Naive thymus-derived CD8-positive, alpha-beta T cell (primary cell): ENCODE data around the gene EZR. TPM values are rescaled to one million over a fixed set of nuclear protein-coding genes. Genes with fewer than 3 reads are reported as not detected.

Experiments
- ATAC-seq, 2 donors: fragments of 150-1000 bp; cut with Tn5 transposase in 1 of 2; sonication (Bioruptor Pico), chemical (Tn5 transposase) in 1 of 2; 1 replicate in 1 of 2; 2 replicates in 1 of 2; pipeline ENCODE4 v1.10.0; 2021; ENCODE audit warnings: mild to moderate bottlenecking in 2 of 2, moderate library complexity in 2 of 2
- POLR2A ChIA-PET: fragments of 350-600 bp; sonication (Branson Sonifier 250); formaldehyde crosslinking; loops from one replicate; lab custom pipeline; 2021; ENCODE audit warnings: antibody characterized with exemption; lab: Charles Lee
- DNase-seq, 10 donors: peaks; one replicate each; pipeline versions ENCODE4 v3.0.0 to v3.0.0-alpha.2; 2020 to 2022
- H3K27ac Mint-ChIP-seq, 10 donors: one replicate each; pipeline ENCODE4 v1.8.0; 2020 to 2022; ENCODE audit warnings: mild to moderate bottlenecking in 10 of 10, mixed read lengths in 10 of 10, moderate library complexity in 4 of 10, inconsistent platforms in 1 of 10
- H3K27me3 Mint-ChIP-seq, 5 donors: one replicate each; pipeline ENCODE4 v1.8.0; 2021 to 2022; ENCODE audit warnings: mixed read lengths in 5 of 5
- H3K36me3 Mint-ChIP-seq, 3 donors: one replicate each; pipeline ENCODE4 v1.8.0; 2020 to 2022; ENCODE audit warnings: mixed read lengths in 3 of 3, mild to moderate bottlenecking in 2 of 3, inconsistent platforms in 1 of 3
- H3K4me1 Mint-ChIP-seq, 4 donors: one replicate each; pipeline ENCODE4 v1.8.0; 2021 to 2022; ENCODE audit warnings: mixed read lengths in 4 of 4
- H3K4me3 Mint-ChIP-seq, 10 donors: one replicate each; pipeline ENCODE4 v1.8.0; 2020 to 2022; ENCODE audit warnings: mild to moderate bottlenecking in 10 of 10, mixed read lengths in 10 of 10, moderate library complexity in 6 of 10, inconsistent platforms in 1 of 10
- H3K9me3 Mint-ChIP-seq, 9 donors: one replicate each; pipeline ENCODE4 v1.8.0; 2020 to 2022; ENCODE audit warnings: mixed read lengths in 9 of 9, mild to moderate bottlenecking in 3 of 9, inconsistent platforms in 1 of 9, moderate library complexity in 1 of 9
- polyA plus RNA-seq, 3 donors: library from polyadenylated mRNA; unstranded; fragments of 300-500 nt; fragmentation: Illumina TruSeq; gene quantifications; one replicate each; pipeline ENCODE4 v1.2.3, GENCODE V29; 2021
- total RNA-seq, 8 experiments: library from RNA in 2 of 8; stranded (reverse) in 2 of 8; gene quantifications; one replicate each; pipeline ENCODE4 v1.2.3 and lab custom pipeline; 2021 to 2026

The EZR gene
- total and polyA plus RNA-seq, 5 experiments from 2014 or later: 127 to 212 (median 168) TPM

DNA sequence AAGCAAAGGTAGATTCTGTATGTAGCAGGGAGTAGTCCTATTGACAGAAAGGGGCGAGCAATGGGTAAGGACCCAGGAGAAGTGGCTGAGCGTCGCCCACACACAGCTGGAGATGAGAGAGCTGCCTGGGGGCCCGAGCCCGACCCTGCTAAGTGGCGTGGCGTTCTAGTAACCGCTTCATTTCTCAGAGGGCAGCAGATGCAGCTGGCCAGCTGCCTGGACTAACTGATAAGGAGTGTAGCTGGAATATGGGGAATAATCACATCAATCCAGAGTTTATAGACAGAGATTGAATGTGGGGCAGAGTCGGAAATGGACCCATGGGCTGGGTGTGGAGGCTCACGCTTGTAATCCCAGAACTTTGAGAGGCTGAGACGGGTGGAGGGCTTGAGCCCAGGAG is 64.4 kb downstream of the EZR start:
- H3K4me1 Mint-ChIP-seq: peaks cover 0 to 3% (median 0%) of the 10 kb centered on the region in 4 donors
- H3K9me3 Mint-ChIP-seq: no peaks in the 10 kb centered on the region
- peak overlapping the region in 5 of 10 donors; percentile 24 to 84 (median 61) for H3K27ac Mint-ChIP-seq
- DNase-seq (no peak), ATAC-seq (no peak)
- H3K27me3 Mint-ChIP-seq: no peaks in the 10 kb centered on the region
- POLR2A ChIA-PET: no interaction called here
- peaks cover 0 to 46% (median 7%) of the 10 kb centered on the region in 3 donors for H3K36me3 Mint-ChIP-seq
- H3K4me3 Mint-ChIP-seq: no peak overlapping the region

DNA sequence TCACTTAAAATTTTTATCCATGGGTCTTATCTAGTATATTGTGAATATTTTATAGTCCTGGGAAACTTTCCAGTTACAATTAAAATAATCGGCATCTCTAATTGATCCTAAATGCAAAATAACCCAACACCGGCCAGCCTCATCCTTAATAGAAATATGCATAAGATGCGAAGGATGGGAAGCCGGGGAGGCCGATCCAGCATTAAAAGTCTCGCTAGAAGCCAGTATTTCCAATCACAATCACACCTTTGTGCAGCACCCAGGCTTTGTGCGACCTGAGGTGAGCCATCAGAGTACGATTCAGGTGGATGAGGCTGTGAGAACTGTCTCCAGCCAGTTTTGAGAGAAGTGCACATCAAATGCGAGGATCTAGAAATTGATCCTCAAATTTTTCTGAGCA is 65.4 kb downstream of the EZR start:
- no peak overlapping the region for H3K4me3 Mint-ChIP-seq
- peaks cover 0 to 47% (median 7%) of the 10 kb centered on the region in 3 donors for H3K36me3 Mint-ChIP-seq
- H3K27me3 Mint-ChIP-seq: no peaks in the 10 kb centered on the region
- ATAC-seq (no peak), DNase-seq (no peak)
- H3K9me3 Mint-ChIP-seq: no peaks in the 10 kb centered on the region
- H3K27ac Mint-ChIP-seq: no peak overlapping the region
- H3K4me1 Mint-ChIP-seq: peaks cover 0 to 3% (median 0%) of the 10 kb centered on the region in 4 donors
- POLR2A ChIA-PET: no interaction called here

DNA sequence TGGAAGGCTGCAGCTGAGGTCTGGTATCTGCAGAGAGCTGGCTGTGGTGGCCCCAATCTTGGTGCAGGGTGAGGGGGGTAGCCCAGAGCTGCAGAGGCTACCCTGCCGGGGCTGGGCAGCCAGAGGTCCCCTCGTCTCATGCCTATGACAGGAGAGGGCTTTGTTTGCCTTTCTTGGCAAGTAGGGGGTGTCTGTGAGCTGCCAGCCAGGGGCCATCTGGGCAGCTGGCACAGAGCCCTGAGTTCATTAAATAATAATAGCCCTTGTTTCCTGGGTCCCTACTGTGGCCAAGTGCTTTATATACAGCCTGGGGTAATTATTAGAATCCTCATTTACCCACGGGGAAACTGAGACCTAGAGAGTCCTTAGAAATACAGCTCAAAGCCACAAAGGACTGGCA is 66.6 kb downstream of the EZR start:
- H3K27me3 Mint-ChIP-seq: no peaks in the 10 kb centered on the region
- POLR2A ChIA-PET: interaction anchor here (1.6 kb wide), 1 partner anchor 8 kb away, joined by 3 read pairs; no protein-coding TSS in a partner anchor
- H3K36me3 Mint-ChIP-seq: peaks cover 0 to 53% (median 5%) of the 10 kb centered on the region in 3 donors
- DNase-seq: no peak
- peak overlapping the region in 1 of 10 donors; percentile 27 for H3K27ac Mint-ChIP-seq
- ATAC-seq: no peak
- H3K4me1 Mint-ChIP-seq: peaks cover 0 to 3% (median 0%) of the 10 kb centered on the region in 4 donors
- H3K9me3 Mint-ChIP-seq: no peaks in the 10 kb centered on the region
- H3K4me3 Mint-ChIP-seq: no peak overlapping the region

DNA sequence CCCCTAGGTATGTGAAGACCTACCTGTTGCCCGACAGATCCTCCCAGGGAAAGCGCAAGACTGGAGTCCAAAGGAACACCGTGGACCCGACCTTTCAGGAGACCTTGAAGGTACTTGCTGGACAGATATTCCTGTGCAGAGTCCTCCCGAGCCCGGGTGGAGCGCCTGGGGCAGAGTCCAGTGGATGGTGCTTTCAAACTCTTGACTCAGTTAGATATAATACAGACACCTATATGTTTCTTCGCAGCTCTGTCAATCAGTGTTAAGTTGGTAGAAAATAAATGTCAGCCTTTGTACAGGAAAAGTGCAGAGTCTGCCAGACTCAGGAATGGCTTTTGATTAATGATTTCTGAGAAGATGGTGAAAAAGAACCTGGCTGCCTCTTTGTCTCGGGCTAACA is 67.2 kb downstream of the EZR start:
- Mint-ChIP-seq H3K9me3 (no peaks in the 10 kb centered on the region), H3K4me3 (no peak overlapping the region), H3K27ac (peak overlapping the region in 2 of 10 donors; percentile 34 to 52), H3K4me1 (peaks cover 0 to 3% (median 0%) of the 10 kb centered on the region in 4 donors), H3K27me3 (no peaks in the 10 kb centered on the region), H3K36me3 (peaks cover 0 to 49% (median 0%) of the 10 kb centered on the region in 3 donors)
- POLR2A ChIA-PET: interaction anchor here (1.6 kb wide), 1 partner anchor 9 kb away, joined by 3 read pairs; no protein-coding TSS in a partner anchor
- DNase-seq (no peak), ATAC-seq (no peak)

DNA sequence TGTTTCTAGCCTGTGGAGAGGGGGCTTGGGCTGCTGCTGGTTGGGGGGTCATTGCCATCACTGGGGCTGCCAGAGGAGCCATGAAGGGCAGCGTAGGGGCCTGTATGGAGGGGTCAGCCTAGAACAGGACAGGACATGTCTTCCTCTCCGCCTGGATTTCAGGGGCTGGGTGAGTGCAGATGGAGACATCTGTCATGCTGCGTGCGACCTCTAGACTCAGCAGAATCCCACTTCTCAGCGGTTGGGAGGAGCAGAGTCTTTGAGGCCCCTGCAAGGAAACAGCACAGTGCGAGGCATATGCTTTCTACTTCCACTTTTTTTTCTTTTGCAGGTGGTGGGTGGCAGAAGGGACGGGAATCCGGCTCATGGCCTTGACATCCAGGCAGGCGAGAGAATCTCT is 67.9 kb downstream of the EZR start:
- no peak overlapping the region for H3K4me3 Mint-ChIP-seq
- no peak for DNase-seq

DNA sequence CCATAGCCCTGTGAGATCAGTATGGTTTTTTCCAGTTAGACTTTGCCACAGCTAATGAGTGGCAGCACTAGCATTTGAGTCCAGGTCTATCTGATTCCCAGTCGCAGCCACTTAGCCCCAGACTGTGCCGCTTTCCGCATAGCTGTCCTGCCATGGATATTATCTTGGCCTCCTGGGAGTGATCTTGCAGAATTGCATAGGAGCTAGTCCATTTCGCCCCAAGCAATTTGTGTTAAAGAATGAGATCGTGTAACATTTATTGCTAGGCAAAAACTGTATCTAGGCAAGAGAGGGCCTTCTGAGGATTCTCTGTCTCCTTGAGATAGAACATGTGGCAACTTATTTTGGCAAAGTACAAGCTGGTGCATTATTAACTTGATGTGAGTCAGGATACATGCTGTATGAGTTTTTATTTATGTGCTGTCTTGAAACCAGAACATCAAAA is 74.2 kb downstream of the EZR start:
- POLR2A ChIA-PET: no interaction called here
- no peaks in the 10 kb centered on the region for H3K4me1 Mint-ChIP-seq
- H3K27me3 Mint-ChIP-seq: no peaks in the 10 kb centered on the region
- peaks cover 0 to 64% (median 36%) of the 10 kb centered on the region in 3 donors for H3K36me3 Mint-ChIP-seq
- ATAC-seq (no peak), DNase-seq (no peak)
- peaks cover 0 to 2% (median 0%) of the 10 kb centered on the region in 9 donors for H3K9me3 Mint-ChIP-seq
- no peak overlapping the region for H3K4me3 Mint-ChIP-seq
- no peak overlapping the region for H3K27ac Mint-ChIP-seq

More for the DNA sequence above, 67.9 kb downstream of the EZR start:
- peaks cover 0 to 49% (median 0%) of the 10 kb centered on the region in 3 donors for H3K36me3 Mint-ChIP-seq
- H3K27ac Mint-ChIP-seq: no peak overlapping the region
- no peak for ATAC-seq
- POLR2A ChIA-PET: no interaction called here
- no peaks in the 10 kb centered on the region for H3K27me3 Mint-ChIP-seq
- no peaks in the 10 kb centered on the region for H3K9me3 Mint-ChIP-seq
- peaks cover 0 to 3% (median 0%) of the 10 kb centered on the region in 4 donors for H3K4me1 Mint-ChIP-seq

DNA sequence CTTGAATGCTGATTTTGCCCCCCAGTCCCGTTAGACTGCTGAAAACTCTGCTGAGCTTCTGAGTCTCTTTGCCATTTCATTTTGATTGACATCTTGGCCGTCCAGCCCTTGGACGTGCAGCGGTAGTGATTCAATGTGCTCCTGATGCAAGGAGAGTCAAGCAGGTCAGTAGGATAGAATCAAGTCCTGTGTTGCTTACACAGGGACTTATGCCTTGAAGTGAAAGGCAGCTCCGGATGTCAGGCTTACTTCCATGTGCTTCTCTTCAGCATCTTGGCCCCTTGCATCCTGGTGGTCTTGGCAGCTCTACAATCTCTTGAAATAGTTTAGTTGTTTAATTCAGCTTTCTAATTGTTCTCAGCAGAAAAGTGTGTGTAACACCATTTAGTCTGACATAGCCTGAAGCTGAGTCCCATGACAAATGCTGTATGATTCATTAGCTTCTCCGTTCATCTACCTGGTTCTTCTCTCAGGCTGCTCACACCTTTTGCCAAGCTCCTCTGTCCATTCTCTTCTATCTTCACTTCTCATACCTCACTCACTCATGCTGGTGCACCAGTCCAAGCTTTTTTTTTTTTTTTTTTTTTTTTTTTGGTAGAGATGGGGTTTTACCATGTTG is 76.0 kb downstream of the EZR start:
- ATAC-seq (no peak), DNase-seq (no peak)
- Mint-ChIP-seq H3K36me3 (peaks cover 15 to 65% (median 54%) of the 10 kb centered on the region in 3 donors), H3K27me3 (no peaks in the 10 kb centered on the region), H3K4me1 (peaks cover 0 to 1% (median 0%) of the 10 kb centered on the region in 4 donors), H3K4me3 (no peak overlapping the region), H3K9me3 (peaks cover 2 to 16% (median 11%) of the 10 kb centered on the region in 9 donors), H3K27ac (peak overlapping the region in 1 of 10 donors; percentile 74)
- POLR2A ChIA-PET: interaction anchor here (0.6 kb wide), 1 partner anchor 11 kb away, joined by 3 read pairs; no protein-coding TSS in a partner anchor

DNA sequence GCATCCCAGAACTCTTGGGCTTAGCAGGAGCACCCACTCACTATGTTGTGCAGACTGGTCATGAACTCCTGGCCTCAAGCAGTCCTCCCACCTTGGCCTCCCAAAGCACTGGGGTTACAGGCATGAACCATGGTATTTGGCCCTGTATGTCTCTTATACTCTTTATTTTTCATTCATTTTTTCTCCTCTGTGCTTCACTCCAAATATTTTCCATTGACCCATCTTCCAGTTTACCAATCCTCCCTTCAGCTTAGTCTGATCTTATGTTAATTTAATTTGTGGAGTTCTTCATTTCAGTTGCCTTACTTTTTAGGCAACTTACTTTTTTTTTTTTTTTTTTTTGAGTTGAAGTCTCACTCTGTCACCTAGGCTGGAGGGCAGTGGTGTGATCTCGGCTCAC is 79.5 kb downstream of the EZR start:
- peaks cover 20 to 69% (median 65%) of the 10 kb centered on the region in 3 donors for H3K36me3 Mint-ChIP-seq
- no peak overlapping the region for H3K4me3 Mint-ChIP-seq
- H3K4me1 Mint-ChIP-seq: peaks cover 0 to 4% (median 0%) of the 10 kb centered on the region in 4 donors
- H3K9me3 Mint-ChIP-seq: peaks cover 2 to 19% (median 11%) of the 10 kb centered on the region in 9 donors
- DNase-seq (no peak), ATAC-seq (no peak)
- POLR2A ChIA-PET: interaction anchor here (0.6 to 0.7 kb wide), 3 partner anchors 31 to 1366 kb away, joined by 3 read pairs; no protein-coding TSS in a partner anchor
- no peaks in the 10 kb centered on the region for H3K27me3 Mint-ChIP-seq
- no peak overlapping the region for H3K27ac Mint-ChIP-seq

DNA sequence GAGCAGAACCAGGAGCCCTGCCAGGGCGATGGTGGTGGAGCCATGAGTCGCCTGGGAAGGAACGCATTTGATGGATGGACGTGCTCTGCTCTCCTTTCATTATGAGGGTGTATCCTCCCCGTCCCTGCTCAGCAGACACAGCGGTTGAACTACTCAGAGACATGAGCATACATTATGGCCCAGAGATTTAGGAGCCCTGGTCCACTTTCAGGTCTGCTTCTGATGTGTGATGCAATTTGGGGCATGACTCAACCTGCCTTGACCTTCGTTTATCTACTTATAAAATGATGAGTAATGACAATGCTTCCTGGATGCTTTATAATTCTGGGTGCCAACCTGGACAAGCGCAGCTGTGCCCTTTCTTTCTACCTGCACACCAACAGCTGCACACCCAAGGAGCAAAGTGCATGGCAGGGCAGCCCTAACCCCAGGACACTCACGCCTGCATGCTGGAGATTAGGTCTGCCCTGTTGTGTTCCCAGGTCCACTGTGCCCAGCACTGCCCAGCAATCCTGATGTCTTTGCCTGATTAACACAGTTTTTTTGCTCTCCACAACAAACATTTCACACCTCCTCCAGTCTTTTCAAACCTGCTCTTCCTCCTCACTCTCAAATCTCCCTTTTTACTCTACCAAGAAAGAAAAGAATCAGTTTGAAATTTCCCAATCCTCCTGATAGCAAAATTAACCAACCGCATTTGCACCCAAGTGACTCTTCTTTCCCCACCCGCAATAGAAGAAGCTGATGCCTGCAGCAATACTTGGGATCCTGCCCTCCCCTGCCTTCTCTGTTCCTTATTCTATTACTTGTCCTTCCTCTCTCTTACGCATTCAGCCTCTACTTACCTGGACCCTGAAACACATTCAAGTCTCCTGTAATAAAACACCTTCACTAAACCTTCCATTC is 81.2 kb downstream of the EZR start:
- no peak for DNase-seq
- H3K27me3 Mint-ChIP-seq: no peaks in the 10 kb centered on the region
- H3K4me1 Mint-ChIP-seq: peaks cover 0 to 4% (median 0%) of the 10 kb centered on the region in 4 donors
- no peak for ATAC-seq
- peaks cover 23 to 71% (median 60%) of the 10 kb centered on the region in 3 donors for H3K36me3 Mint-ChIP-seq
- H3K4me3 Mint-ChIP-seq: no peak overlapping the region
- peaks cover 2 to 26% (median 16%) of the 10 kb centered on the region in 9 donors for H3K9me3 Mint-ChIP-seq
- POLR2A ChIA-PET: no interaction called here
- H3K27ac Mint-ChIP-seq: peak overlapping the region in 1 of 10 donors; percentile 57

DNA sequence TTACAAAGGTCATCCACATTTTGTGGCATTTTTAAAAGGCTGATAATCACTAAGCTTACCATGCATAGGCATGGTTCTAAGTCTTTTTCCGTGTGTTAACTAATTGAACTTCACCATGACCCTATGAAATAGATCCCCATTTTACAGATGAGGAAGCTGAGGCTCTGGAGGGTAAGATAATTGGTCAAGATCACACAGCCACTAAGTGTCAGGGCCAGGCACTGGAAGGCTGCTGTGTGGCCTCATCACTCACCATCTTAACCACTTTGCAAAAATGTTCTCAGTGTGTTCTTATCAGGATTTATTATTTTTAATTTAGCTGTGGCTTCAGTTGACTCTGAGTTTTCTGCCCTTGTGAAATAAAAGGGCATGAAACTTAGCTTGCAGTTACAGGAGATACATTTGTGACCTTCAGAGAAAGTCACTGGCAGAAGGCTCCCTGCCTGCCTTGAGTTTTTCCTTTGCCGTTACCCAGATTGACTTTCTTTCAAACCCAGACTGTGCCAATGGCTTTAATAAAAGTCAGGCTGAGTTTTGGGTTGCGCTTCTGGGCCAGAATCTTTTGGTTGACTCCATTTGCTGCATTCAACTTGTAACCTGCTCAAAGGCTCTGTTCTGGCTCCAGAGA is 82.0 kb downstream of the EZR start:
- peaks cover 26 to 72% (median 63%) of the 10 kb centered on the region in 3 donors for H3K36me3 Mint-ChIP-seq
- H3K27ac Mint-ChIP-seq: no peak overlapping the region
- POLR2A ChIA-PET: no interaction called here

DNA sequence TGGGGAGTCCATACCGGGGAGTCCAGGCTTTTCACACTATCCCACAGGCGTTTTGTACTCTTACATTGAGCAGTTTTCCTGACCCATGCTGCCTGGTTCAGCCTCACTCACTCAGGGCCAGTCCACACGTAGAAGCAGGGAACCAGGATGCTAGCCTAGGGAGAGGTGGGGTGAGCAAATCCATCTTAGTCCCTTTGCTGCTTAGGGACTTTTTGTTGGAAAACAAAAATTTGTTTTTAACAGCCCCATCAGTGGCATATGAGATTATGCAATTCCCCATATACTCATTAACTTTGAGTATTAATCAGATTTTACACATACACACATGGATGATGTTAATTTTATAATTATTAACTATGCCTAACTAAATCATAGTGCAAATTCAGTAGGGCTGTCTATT is 84.2 kb downstream of the EZR start:
- Mint-ChIP-seq H3K9me3 (peaks cover 2 to 27% (median 14%) of the 10 kb centered on the region in 9 donors), H3K4me1 (peaks cover 0 to 4% (median 0%) of the 10 kb centered on the region in 4 donors), H3K27me3 (no peaks in the 10 kb centered on the region), H3K4me3 (no peak overlapping the region), H3K36me3 (peaks cover 29 to 71% (median 69%) of the 10 kb centered on the region in 3 donors), H3K27ac (peak overlapping the region in 1 of 10 donors; percentile 72)
- POLR2A ChIA-PET: no interaction called here
- ATAC-seq (no peak), DNase-seq (no peak)

More for the DNA sequence above, 82.0 kb downstream of the EZR start:
- H3K4me1 Mint-ChIP-seq: peaks cover 0 to 4% (median 0%) of the 10 kb centered on the region in 4 donors
- DNase-seq (no peak), ATAC-seq (no peak)
- peaks cover 2 to 26% (median 16%) of the 10 kb centered on the region in 9 donors for H3K9me3 Mint-ChIP-seq
- no peak overlapping the region for H3K4me3 Mint-ChIP-seq
- no peaks in the 10 kb centered on the region for H3K27me3 Mint-ChIP-seq

DNA sequence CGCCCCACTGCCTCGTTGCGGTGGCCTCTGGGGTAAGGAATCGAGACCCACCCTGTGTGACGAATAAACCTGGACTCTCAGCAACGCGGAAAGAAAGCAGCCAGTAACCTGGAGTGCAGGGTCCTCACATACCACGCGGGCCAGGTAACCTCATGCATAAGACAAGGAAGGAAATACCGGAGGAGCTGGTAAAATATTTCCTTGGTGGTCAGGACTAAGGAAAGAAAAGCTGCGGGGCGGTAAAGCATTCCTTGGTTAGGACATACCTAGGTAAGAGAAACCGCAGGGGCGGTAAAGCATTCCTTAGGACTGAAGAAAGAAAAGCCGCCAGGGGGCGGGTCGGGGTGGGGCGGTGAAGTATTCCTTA is 88.6 kb downstream of the EZR start:
- H3K4me1 Mint-ChIP-seq: no peaks in the 10 kb centered on the region
- POLR2A ChIA-PET: no interaction called here
- H3K36me3 Mint-ChIP-seq: peaks cover 19 to 73% (median 62%) of the 10 kb centered on the region in 3 donors
- DNase-seq (no peak), ATAC-seq (no peak)
- H3K4me3 Mint-ChIP-seq: no peak overlapping the region
- peaks cover 0 to 18% (median 0%) of the 10 kb centered on the region in 9 donors for H3K9me3 Mint-ChIP-seq
- H3K27me3 Mint-ChIP-seq: no peaks in the 10 kb centered on the region
- H3K27ac Mint-ChIP-seq: peak overlapping the region in 1 of 10 donors; percentile 52
